Omental fat pad (tissue), 4 donors: ENCODE data around the gene ADCYAP1R1. TPM values are rescaled to one million over a fixed set of nuclear protein-coding genes. Genes with fewer than 3 reads are reported as not detected.

Experiments
- ATAC-seq: fragments of 150-250 bp; one replicate; pipeline ENCODE4 v1.9.1; 2016; ENCODE audit warnings: mild to moderate bottlenecking, moderate library complexity; ENCODE audit not compliant: low FRiP score
- DNase-seq: peaks from one replicate; pipeline ENCODE4 v3.0.0-alpha.2; 2019; ENCODE audit warnings: low spot score
- total RNA-seq, 4 donors: library from RNA; depleted of rRNA; stranded (reverse); fragments of >200 nt; gene quantifications; one replicate each; pipeline ENCODE4 v1.1.0, GENCODE V29; 2016
- TF ChIP-seq, protein P1 (sequence below), 3 donors: fragments of 450-650 bp; IDR thresholded peaks; one replicate each; pipeline ENCODE4 v1.5.1; 2016 to 2017; ENCODE audit warnings: antibody characterized with exemption in 3 of 3, mild to moderate bottlenecking in 3 of 3, moderate library complexity in 2 of 3

ADCYAP1R1 gene
- total RNA-seq, 4 donors from 2014 or later: 3.3 to 60.4 (median 15.7) TPM

DNA sequence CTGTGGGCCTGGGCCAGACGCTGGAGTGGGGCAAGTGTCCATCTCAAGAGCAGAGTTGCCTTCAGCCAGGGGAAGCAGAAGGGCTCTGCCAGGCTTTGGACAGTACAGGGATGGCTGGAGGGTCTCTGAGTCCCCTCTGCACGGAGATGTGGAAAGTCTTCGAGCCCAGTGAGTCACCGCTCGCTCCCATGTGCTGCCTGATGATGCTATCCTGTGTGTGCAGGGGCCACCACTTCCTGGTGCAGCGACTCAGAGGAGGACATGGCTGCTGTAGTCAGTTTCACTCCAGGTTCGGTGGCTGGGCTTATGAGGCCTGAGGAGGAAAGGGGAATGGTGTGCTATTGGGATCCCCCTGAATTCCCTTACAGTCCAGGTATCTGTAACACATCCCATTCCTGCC lies 6.0 kb downstream of the ADCYAP1R1 start:
- TF ChIP-seq, protein P1, sequence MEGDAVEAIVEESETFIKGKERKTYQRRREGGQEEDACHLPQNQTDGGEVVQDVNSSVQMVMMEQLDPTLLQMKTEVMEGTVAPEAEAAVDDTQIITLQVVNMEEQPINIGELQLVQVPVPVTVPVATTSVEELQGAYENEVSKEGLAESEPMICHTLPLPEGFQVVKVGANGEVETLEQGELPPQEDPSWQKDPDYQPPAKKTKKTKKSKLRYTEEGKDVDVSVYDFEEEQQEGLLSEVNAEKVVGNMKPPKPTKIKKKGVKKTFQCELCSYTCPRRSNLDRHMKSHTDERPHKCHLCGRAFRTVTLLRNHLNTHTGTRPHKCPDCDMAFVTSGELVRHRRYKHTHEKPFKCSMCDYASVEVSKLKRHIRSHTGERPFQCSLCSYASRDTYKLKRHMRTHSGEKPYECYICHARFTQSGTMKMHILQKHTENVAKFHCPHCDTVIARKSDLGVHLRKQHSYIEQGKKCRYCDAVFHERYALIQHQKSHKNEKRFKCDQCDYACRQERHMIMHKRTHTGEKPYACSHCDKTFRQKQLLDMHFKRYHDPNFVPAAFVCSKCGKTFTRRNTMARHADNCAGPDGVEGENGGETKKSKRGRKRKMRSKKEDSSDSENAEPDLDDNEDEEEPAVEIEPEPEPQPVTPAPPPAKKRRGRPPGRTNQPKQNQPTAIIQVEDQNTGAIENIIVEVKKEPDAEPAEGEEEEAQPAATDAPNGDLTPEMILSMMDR (IDR thresholded peaks at IDR 0.05): no peak
- no peak for ATAC-seq

DNA sequence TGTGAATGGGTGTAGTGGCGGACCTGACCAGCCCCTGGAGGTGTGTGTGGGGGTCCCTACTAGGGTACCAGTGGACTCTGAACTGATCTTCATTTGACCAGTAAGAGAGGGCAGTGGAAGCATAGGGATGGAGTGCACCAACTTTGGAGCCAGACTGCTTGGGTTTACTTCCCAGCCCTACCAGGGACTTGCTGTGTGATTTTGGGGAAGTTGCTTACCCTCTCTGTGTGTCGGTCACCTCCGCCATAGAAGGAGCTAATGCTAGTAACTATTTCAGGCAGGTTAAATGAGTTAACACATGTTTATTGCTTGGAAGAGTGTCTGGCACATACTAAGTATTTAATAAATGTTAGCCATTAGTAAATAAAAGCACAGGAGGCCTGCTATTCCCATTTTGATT lies 6.6 kb downstream of the ADCYAP1R1 start:
- TF ChIP-seq, protein P1 (IDR thresholded peaks at IDR 0.05): no peak
- DNase-seq (no peak), ATAC-seq (no peak)

More for the DNA sequence above, 6.0 kb downstream of the ADCYAP1R1 start:
- DNase-seq: no peak

DNA sequence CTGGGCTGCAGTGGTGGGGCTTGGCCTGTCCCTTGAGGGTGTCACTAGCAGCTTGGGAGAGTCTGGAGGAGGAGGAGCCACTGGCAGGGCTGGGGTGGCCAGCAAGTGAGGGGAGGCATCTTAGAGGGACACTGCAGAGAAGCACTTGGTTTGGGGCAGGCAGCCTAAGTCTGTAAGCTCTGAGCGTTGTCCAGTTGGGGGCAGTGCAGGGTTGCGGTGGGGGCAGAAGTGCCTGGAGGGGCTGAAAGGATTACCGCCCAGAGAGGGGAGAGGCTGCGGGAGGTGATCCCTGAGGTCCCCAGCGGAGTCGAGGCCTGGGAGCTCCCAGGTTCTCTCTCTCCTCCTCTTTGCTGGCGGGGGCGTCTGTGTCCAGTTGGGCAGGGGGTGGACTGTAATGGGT lies 7.4 kb downstream of the ADCYAP1R1 start:
- ATAC-seq: no peak
- DNase-seq: no peak
- TF ChIP-seq, protein P1 (IDR thresholded peaks at IDR 0.05): no peak

DNA sequence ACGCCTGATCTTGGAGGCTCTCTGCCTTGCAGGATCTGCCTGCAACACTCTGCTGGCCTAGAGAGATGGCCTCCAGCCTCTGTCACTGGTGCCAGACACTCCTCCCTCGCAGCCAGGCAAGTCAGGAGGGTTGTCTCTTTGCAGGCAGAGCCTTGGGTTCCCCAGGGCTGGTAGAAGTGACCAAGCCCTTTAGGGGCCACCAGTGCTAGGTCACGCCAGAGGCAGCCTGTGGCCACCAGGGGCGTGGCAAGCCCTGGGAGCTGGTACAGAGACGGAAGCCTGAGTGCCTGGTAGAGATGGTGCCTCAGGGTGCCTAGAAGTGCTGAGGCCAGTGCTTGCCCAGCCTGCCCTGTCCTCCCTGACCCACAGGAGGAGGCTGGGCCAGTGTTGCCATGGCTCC lies 9.1 kb downstream of the ADCYAP1R1 start:
- TF ChIP-seq, protein P1 (IDR thresholded peaks at IDR 0.05): no peak
- DNase-seq (no peak), ATAC-seq (no peak)

DNA sequence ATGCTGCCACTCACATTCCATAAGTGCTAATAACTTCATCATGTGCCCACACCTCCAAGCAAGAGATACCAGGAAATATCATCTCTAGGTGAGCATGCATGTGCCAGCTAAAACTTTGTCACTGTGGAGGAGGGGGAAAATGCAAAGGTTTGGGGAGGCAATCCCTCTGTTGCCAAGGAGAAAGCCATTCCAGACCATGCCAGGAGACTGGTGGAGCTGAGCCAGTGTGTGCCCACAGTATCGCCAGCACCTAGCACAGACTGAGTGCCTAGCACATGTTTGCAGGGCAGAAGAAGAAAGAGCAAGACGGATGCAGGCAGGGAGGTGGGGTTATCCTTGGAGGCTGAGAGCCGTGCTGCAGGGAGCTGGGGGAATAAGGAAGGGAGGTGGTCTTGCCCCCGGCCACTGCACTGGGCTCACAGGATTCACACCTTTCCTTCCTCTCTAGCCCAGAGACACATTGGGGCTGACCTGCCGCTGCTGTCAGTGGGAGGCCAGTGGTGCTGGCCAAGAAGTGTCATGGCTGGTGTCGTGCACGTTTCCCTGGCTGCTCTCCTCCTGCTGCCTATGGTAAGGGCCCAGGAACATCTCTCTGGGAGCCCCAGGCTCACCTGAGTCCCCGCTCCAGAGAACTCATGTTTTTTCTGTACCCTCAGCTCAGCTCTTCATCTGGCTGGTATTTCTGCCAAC lies 10.8 kb downstream of the ADCYAP1R1 start:
- ATAC-seq: no peak
- TF ChIP-seq, protein P1 (IDR thresholded peaks at IDR 0.05): no peak

DNA sequence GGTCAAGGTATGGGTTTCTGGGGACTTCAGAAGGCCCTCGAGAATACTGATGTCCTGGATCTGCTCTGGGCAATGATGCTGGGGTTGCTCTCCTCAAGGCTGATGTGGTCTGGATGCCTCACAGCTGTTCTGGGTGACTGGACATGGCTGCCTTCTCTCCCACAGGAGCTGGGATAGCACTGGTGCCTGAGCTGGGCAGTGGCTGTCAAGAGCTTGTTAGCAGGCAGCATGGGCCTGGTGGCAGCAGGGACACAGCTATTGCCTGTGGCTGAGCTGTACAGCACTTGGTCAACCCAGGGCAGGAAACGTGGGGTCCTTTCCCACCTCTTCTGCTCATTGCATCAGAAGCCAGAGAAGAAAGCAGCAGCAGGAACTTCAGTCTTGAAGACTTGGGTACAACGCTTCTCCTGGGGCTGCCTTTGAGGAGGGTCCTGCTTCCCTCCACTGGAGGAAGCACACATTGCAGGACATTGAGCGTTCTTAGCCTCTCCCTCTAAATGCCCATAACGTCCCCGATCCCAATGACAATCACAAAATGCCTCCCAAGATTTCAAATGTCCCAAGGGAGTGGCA lies 13.0 kb downstream of the ADCYAP1R1 start:
- no peak for DNase-seq
- ATAC-seq: no peak
- TF ChIP-seq, protein P1 (IDR thresholded peaks at IDR 0.05): no peak

More for the DNA sequence above, 10.8 kb downstream of the ADCYAP1R1 start:
- DNase-seq: no peak

DNA sequence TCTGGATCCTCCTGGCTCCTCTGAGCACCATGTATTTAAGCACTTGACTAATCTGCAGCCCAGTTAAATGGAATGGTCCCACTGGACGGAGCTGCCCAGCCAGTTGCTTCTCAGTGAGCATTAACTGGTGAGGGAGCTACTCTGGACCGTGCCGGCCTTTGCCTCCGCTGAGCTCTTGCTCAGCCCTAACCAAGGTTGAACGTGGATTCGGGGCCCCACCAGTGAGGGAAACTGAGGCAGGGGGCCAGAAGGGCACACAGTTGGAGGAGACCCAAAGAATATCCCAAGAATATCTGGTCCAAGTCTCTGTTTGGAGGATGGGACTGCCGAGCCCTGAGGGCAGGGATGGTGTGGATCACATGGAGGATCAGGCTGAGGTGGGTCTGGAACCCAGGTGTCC lies 13.7 kb downstream of the ADCYAP1R1 start:
- TF ChIP-seq, protein P1 (IDR thresholded peaks at IDR 0.05): no peak
- ATAC-seq (no peak), DNase-seq (no peak)
